NCI-H128 (cell line): Measurements from ENCODE around the gene PIBF1.

ENCODE experiments used
- DNase-seq: peaks from one replicate; lab custom pipeline; 2025; ENCODE audit not compliant: unreplicated experiment; lab: John Stamatoyannopoulos, UW

PIBF1 gene

GRCh38 chr13:73059460-73060250, 277.7 kb downstream of the PIBF1 start:
- no peak for DNase-seq

GRCh38 chr13:73060251-73061160, 278.6 kb downstream of the PIBF1 start:
- no peak for DNase-seq

- no peak for DNase-seq
Measured at GRCh38 chr13:73061473-73061872, 279.5 kb downstream of the PIBF1 start.

GRCh38 chr13:73061876-73062275, 279.9 kb downstream of the PIBF1 start:
- no peak for DNase-seq

- DNase-seq: no peak
Measured at GRCh38 chr13:73062468-73062867, 280.5 kb downstream of the PIBF1 start.

GRCh38 chr13:73063166-73063565, 281.2 kb downstream of the PIBF1 start:
- no peak for DNase-seq

- no peak for DNase-seq
Measured at GRCh38 chr13:73065036-73065435, 283.1 kb downstream of the PIBF1 start.

- DNase-seq: no peak
Measured at GRCh38 chr13:73065665-73066340, 283.9 kb downstream of the PIBF1 start.
